ENCODE measurements around the gene KRTAP10-8. TPM values are rescaled to one million over a fixed set of nuclear protein-coding genes. Genes with fewer than 3 reads are reported as not detected.
"Not testable (repeated sequence)": the region's sequence is repeated elsewhere in the genome, so short reads cannot be mapped to it uniquely, and the experiment has no call there.

The KRTAP10-8 gene
- total RNA-seq, 1 donor from 2014 or later = not detected

DNA sequence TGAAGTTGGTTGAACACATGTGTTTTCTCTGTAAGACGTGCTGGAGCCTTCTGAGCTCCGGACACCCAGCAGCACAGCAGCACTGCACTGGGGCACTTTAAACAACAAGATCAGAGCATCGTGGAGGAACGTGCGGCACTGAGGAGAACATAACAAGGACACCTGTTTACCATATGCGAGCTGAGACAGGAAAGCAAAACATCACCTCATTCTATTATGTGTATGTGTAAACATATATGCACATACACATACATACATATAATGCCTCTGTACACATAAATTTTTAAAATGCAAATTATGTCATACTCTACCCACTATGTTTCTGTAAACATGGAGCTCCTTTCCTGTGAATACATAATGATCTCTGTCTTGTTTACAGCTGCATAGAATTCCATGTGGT, 16.4 kb upstream of the KRTAP10-8 start:
- intact Hi-C loops (cut with DNase I) = no loop called here
- no peak for DNase-seq (ENCODE audit: low spot score)

DNA sequence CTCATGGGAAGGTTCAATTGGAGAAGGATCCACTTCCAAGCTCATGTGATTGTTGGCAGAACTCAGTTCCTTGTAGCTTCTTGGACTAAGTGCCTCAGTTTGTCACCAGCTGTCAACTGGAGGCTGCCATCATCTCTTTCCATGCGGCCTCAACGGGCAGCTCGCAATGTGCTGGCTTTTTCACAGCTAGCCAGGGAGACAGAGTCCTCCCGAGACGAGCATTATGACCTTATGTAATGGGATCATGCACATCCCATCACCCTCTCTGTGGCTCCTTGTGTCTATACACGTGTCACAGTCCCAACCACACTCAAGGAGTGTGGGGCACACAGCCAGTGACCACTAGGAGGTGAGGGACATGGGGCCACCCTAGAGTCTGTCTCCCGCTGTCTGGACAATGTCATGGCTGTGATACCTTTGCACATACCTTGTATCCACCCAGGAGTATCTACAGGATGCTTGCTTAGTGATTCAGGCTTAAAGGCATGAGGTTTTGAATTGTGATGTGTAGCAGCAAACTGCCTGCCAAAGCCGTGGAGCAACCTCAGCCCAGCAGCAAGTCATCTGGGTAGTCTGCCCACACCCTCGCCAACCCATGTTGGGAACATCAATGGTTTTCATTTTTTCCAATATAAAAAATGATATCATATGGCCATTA, 15.7 kb upstream of the KRTAP10-8 start:
- no peak for DNase-seq (ENCODE audit: low spot score)
- intact Hi-C loops (cut with DNase I) = no loop called here

DNA sequence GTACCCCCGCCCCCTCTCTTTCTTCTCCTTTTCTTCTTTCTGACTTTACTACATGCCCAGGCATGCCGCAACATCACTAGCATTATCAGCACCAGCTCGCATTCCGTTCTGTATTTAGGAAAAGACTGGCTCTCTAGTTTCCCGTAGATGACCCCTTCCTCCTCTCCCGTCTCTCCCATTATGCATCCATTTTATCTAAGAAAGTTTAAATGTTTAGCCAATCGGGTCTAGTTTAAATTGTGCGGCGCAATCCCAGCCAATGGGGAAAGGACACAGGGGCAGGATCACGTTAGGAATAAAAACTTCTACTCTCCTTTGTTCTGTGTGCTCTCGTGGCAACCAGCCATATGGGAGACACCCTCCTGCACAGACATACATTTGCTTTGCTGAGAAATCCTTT, 13.8 kb upstream of the KRTAP10-8 start:
- intact Hi-C loops (cut with DNase I) = no loop called here

DNA sequence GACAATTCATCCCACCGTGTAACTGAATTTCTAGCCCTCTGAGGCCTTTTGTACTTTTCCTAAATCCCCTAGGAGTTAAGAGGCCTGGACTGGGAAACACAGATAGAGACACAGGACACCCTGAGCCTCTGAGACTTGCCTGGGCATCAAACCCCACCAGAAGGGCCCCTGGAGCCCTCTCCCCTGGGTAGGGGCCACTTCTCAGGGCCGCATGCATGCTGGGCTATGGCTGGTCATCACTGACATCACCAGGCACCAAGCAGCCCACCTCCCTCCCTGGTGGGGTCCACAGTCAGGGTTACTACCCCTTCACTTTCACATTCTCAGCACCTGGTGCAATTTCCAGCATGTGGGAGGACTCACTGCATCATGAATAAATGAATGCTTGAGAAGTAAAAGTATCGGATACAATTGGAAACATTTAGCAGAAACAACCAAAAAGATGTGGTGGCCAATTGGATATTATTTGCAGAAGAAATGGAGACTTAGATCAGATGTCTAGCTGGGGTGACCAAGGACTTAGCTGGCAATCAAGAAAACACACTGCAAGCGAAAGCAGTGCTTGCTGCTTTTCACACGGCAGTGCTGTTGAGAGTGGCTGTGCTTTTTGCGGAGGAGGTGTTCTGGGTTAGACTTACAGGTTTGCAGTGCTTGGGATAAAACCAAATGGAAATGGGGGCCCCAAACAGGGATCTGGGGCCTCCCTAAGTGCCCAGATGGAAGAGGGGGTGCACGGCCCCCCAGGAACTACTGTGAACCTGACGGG, 12.4 kb upstream of the KRTAP10-8 start:
- DNase-seq (ENCODE audit: low spot score) = no peak
- intact Hi-C loops (cut with DNase I) = no loop called here

More for the DNA sequence above, 13.8 kb upstream of the KRTAP10-8 start:
- DNase-seq (ENCODE audit: low spot score) = no peak

DNA sequence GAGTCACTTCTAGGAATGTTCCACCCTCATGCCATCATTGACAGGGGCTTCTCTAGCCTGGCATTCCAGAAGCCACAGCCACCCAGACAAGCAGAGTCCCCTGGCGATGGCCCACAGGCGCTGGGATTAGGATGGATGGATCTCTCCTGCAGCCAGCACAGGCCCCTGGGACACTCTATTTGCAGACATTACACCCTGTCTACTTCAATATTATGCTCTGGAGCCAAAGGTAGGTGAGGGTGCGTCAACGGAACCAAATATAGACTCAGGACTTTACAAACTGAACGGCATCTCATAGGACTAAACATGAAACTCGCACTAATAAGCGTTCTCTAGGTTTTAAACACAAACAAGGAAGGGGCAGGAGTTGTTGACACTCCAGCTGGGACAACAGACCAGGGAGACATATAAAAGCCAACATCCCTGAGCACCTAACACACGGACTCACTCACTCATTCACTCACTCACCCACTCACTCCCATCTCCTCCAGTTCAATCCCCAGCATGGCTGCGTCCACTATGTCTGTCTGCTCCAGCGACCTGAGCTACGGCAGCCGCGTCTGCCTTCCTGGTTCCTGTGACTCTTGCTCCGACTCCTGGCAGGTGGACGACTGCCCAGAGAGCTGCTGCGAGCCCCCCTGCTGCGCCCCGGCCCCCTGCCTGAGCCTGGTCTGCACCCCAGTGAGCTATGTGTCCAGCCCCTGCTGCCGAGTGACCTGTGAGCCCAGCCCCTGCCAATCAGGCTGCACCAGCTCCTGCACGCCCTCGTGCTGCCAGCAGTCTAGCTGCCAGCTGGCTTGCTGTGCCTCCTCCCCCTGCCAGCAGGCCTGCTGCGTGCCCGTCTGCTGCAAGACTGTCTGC, 11.5 kb upstream of the KRTAP10-8 start, which contains the start of gene KRTAP10-7:
TSS of gene KRTAP10-7 (plus strand) at position 480 of the 861 bp plus-strand sequence. CDS start at position 505, 25 bp downstream.
- intact Hi-C loops (cut with DNase I); DNase-seq (ENCODE audit: low spot score): not testable (repeated sequence)

DNA sequence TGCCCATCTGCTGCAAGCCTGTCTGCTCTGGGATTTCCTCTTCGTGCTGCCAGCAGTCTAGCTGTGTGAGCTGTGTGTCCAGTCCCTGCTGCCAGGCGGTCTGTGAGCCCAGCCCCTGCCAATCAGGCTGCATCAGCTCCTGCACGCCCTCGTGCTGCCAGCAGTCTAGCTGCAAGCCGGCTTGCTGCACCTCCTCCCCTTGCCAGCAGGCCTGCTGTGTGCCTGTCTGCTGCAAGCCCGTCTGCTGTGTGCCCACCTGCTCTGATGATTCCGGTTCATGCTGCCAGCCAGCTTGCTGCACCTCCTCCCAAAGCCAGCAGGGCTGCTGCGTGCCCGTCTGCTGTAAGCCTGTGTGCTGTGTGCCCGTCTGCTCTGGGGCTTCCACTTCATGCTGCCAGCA, 10.8 kb upstream of the KRTAP10-8 start:
- intact Hi-C loops (cut with DNase I); DNase-seq (ENCODE audit: low spot score): not testable (repeated sequence)

DNA sequence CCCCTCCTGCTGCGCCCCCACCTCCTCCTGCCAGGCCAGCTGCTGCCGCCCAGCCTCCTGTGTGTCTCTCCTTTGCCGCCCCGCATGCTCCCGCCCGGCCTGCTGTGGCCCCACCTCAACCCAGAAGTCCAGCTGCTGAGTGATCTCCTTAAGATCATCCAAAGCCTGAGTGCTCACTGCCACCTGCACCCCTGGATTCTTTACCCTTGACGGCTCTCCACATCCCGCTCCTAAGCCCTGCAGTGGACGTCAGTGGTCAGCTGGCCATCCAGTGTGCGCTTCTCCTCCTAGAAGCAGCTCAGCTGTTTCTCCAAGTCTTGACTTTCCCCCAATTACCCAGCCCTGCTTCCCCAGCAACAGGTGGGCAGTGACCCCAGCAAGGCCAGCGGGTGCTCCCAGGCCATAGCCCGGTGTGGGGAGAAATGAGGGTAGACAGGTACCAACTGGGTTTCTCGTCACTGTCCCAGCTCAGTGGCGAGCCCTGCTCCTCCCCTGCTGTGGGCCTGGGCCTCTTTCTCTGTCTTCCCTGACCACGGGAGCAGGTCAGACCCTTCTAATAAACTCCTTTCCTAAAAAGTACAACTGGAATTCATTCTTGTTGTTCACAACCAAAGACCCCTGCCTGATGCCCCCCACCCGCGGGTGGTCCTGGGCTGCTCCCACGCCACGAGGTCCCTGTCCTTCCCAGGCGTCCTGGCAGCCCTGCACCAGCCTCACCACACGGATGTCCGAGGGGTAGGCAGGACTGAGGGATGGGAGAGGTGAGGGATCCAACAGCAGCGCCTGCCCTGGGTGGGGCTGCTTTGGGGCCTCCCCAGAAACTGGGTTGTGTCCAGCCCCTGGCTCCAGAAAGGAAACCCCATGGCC, 10.1 kb upstream of the KRTAP10-8 start:
- DNase-seq (ENCODE audit: low spot score) = no peak

DNA sequence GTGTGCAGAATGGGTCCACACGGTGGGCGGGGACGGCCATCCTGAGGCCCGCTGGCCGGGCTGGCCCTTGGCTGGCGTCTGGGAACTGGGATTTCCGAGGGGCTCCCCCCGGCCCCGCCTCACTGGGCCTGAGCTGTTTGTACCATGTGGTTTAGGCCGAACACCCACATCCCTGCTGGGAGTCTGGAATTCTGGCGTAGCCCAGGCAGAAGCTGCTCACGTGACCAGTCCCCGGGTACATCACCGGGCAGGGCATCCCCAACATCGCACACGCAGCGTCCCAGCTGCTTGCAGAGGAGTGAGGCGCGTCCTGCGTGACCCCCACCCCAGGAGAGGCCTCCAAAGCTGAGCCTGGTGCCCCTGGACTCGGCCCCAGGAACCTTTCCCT, 9.4 kb upstream of the KRTAP10-8 start:
- DNase-seq (ENCODE audit: low spot score) = no peak
- intact Hi-C loops (cut with DNase I) = no loop called here

More for the DNA sequence above, 10.1 kb upstream of the KRTAP10-8 start:
- intact Hi-C loops (cut with DNase I) = no loop called here

DNA sequence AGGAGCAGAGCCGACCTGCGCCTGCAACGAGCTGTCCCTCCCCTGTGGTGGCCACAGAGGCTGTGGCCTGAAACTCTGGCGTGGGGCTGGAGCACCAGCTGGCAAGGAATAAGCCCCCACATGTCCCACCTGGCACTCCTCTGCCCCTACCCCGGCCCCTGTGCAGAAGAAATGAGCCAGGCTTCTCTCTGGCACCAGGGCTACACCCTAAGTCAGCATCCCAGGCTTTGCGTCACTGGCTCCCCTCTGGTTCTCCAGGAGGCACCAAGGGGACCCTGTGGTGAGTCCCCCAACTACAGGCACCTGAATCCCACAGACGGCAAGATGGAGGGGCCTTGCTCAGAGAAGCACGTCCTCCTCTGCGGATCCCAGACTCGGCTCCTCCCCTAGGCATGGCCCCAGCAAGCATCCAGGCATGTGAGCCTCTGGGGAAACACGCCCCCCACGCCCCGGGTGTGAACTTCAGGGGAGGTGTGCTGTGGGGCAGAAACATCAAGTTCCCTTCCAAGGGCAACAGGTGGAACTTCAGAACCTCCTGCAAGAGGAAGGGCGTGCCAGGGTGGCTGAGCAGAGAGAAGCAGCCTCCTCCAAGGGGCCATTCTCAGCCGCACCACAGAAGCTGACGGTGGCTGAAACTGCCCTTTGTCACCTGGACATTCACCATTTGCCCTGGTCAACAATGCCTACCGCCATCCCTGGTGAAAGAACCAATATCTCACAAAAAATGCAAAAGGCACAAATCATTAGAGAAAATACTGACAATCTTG, 8.6 kb upstream of the KRTAP10-8 start:
- no peak for DNase-seq (ENCODE audit: low spot score)
- intact Hi-C loops (cut with DNase I) = no loop called here

DNA sequence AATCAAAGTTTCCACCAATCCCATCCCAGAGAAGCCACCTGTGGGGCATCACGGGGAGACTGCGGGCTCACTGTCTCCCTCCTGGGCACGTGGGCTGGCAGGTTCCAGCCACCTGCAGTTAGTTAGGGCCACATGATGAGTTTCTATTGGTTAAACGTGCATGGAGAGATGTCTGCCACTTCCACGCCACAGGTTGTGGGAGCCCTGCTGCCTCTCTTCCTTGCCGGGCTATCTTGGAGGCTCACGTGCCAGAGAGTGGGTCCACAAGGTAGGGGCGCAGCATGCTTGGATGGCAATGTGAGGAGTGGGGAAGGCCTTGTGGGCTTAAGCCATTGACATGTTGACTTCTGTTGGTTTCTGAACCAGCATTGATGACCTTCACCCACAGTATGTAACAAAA, 8.0 kb upstream of the KRTAP10-8 start:
- intact Hi-C loops (cut with DNase I) = no loop called here
- DNase-seq (ENCODE audit: low spot score) = no peak

DNA sequence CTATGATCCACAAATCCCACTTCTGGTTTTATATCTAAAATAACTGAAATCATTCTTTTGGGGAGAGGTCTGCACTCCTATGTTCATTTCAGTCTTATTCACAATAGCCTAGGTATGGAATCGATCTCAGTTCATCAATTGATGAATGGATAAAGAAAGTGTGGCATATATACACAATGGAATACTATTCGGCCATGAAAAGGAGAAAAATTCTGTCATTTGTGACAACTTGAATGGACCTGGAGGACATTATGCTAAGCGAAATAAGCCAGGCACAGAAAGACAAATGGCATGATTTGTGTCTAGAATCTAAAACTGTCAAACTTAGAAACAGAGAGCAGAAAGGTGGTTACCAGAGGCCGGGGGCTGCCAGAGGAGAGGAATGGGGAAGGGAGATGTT, 5.4 kb upstream of the KRTAP10-8 start:
- DNase-seq (ENCODE audit: low spot score) = no peak
- intact Hi-C loops (cut with DNase I) = no loop called here

DNA sequence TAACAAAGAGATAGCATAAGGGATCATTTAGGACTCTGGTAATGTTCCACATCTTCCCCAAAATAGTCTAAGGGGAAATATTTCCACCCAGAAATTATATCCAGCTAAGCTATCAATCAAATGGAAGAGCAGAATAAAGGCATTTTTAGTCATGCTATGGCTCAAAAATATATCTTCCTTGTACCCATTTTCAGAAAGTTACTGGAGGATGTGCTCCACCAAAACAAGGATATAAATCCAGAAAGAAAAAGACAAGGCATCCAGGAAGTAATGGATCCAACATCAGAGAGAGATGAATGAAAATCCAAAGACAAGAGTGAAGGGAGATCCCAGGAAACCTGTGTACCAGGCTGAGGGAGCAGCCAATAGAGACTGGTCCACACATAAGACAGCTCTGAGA, 2.7 kb upstream of the KRTAP10-8 start:
- intact Hi-C loops (cut with DNase I) = no loop called here

DNA sequence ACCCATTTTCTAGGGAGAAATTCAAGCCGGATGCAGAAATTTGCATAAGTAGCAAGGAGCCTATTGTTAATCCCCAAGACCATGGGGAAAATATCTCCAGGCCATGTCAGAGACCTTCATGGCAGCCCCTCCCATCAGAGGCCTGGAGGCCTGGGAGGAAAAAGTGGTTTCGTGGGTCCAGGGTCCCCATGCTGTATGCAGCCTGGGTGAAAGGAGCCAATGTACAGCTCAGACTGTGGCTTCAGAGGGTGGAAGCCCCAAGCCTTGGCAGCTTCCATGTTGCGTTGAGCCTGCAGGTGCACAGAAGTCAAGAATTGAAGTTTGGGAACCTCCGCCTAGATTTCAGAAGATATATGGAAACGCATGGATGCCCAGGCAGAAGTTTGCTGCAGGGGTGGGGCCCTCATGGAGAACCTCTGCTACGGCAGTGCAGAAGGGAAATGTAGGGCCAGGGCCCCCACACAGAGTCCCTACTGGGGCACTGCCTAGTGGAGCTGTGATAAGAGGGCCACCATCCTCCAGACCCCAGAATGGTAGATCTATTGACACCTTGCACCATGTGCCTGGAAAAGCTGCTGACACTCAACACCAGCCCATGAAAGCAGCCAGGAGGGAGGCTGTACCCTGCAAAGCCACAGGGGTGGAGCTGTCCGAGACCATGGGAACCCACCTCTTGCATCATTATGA, 1.6 kb upstream of the KRTAP10-8 start:
- DNase-seq (ENCODE audit: low spot score); intact Hi-C loops (cut with DNase I): not testable (repeated sequence)

More for the DNA sequence above, 2.7 kb upstream of the KRTAP10-8 start:
- no peak for DNase-seq (ENCODE audit: low spot score)

DNA sequence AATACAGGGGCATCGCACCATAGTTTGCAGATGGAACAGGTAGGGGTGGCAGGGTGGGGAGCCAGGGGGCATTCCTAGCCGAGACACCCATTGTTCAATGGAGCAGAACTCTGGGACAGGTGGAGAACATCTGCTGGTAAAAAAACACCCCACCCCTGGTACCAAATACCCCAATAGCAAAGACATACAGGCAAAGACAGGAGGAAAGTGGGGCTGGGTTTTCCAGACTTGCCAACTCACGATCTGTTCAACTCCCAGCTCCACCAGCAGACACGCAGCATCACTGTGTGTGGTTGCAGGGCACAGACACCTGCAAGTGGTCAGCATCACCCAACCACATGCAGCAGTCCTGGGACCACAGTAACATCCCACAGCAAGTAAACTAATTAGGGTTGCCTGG, 328 bp upstream of the KRTAP10-8 start:
- intact Hi-C loops (cut with DNase I) = no loop called here

DNA sequence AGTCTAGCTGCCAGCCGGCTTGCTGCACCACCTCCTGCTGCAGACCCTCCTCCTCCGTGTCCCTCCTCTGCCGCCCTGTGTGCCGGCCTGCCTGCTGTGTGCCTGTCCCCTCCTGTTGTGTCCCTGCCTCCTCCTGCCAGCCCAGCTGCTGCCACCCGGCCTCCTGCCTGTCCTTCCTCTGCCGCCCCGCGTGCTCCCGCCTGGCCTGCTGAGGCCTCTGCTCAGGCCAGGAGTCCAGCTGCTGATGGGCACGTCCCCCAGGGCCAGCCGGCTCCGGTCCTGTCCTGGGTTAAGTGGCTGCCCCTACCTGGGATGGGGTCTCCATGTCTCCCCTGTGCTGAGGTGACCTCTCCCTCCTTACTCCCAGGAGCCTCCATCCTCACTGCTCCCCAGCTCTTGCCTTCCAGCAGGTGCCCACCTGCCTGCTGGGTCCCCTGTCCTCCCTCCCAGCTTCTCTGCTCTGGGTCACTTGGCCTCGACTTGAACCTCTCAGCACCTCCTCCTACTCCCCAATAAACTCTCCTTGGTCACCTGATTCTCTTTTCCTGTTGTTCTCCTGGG, 870 bp downstream of the KRTAP10-8 start:
- DNase-seq (ENCODE audit: low spot score) = no peak
- intact Hi-C loops (cut with DNase I) = no loop called here

More for the DNA sequence above, 328 bp upstream of the KRTAP10-8 start:
- no peak for DNase-seq (ENCODE audit: low spot score)

DNA sequence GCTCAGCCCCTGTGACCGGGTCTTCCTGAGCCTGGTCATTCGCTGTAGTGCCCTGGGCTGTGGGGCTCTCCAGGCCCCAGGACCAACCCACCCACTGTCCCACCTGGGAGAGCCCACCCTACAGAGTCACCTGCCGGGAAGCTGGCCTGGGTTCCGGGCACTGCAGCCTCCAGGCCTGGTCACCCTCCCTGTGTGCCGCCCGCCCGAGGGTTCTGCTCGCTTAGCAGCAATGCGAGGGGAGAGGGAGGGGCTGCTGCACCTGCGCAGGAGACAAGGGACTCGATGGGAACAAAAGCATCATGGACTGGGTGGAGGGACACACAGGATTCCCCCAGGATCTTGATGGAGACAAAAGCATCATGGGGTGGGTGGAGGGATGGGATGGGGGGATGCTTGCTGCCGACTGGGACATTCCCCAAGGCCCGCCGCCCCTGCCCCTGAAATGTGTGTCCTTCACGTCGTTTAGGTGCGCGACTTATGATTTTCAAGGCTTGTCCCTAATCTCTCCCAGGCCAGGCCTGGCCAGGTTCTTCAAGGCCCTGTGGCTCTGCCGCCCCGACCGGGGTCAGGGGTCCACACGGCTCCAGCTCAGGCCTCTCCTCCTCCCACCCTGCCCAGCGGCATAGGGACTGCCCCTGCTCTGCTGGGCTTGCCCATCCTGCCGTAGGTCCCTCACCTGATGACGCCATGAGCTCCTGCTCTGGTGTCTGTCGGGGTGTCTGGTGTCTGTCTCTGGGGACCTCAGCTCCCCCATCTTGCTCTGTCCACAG, 1.7 kb downstream of the KRTAP10-8 start:
- DNase-seq (ENCODE audit: low spot score) = no peak
- intact Hi-C loops (cut with DNase I) = no loop called here

DNA sequence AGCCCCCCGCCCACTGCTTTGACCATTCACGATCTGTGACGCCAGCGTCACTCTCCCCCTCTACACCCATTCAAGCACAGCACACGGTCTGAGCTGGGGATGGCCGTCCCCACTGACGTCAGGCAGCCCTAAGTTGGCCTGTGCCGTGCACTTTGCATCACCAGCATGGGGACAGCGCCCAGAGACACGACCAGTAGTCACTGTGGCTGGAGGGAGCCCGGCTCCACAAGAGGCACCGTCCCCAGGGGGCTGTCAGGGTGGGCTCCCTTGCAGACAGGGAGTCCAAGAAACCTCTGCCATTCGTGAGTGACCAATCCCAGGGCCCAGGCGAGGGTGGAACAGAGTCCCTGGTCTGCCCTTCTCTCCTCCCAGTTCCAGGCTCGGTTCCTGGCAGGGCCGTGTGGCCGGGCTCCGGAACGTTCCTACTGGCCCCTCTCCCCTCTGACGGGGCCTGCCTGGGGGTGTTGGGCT, 2.3 kb downstream of the KRTAP10-8 start:
- intact Hi-C loops (cut with DNase I) = no loop called here
- peak; percentile 51 for DNase-seq (ENCODE audit: low spot score)
